Gastrocnemius medialis (tissue), 4 donors: ENCODE measurements around the gene DEPDC7. TPM values are rescaled to one million over a fixed set of nuclear protein-coding genes. Genes with fewer than 3 reads are reported as not detected.
"Not testable (repeated sequence)": the region's sequence is repeated elsewhere in the genome, so short reads cannot be mapped to it uniquely, and the experiment has no call there.

Source experiments
- ATAC-seq, 2 donors: fragments of 150-250 bp; one replicate each; pipeline ENCODE4 v1.9.1; 2016
- DNase-seq, 2 donors: peaks; one replicate each; pipeline ENCODE4 v3.0.0-alpha.2; 2019
- H3K27ac ChIP-seq, 4 donors: fragments of 200-600 bp; sonication (generic); 1 replicate in 1 of 4; 2 replicates in 3 of 4; pipeline ENCODE4 v1.5.1; 2016 to 2018; ENCODE audit warnings: mild to moderate bottlenecking in 2 of 4, moderate library complexity in 1 of 4
- H3K27me3 ChIP-seq, 3 donors: fragments of 200-600 bp; sonication (generic) in 2 of 3; 1 replicate in 1 of 3; 2 replicates in 2 of 3; pipeline versions ENCODE4 v1.5.1 to v1.6.0; 2016 to 2019; ENCODE audit warnings: mild to moderate bottlenecking in 1 of 3, moderate library complexity in 1 of 3
- H3K36me3 ChIP-seq, 2 donors: fragments of 200-600 bp; sonication (generic) in 1 of 2; one replicate each; pipeline ENCODE4 v1.5.1; 2017 to 2018
- H3K4me1 ChIP-seq, 2 donors: fragments of 200-600 bp; sonication (generic) in 1 of 2; one replicate each; pipeline ENCODE4 v1.5.1; 2016 to 2017; ENCODE audit warnings: mild to moderate bottlenecking in 2 of 2
- H3K4me3 ChIP-seq, 4 donors: fragments of 200-600 bp; sonication (generic) in 3 of 4; 1 replicate in 1 of 4; 2 replicates in 3 of 4; pipeline ENCODE4 v1.5.1; 2016 to 2019; ENCODE audit warnings: mild to moderate bottlenecking in 2 of 4
- H3K9me3 ChIP-seq, 3 donors: fragments of 200-600 bp; sonication (generic) in 2 of 3; 1 replicate in 1 of 3; 2 replicates in 2 of 3; pipeline ENCODE4 v1.5.1; 2016 to 2019
- POLR2A ChIP-seq, 2 donors: fragments of 450-650 bp; IDR thresholded peaks; one replicate each; pipeline ENCODE4 v1.6.1; 2017; ENCODE audit warnings: antibody characterized with exemption in 2 of 2, mild to moderate bottlenecking in 2 of 2, moderate library complexity in 2 of 2
- in situ Hi-C, 4 donors: fragments of 200-750 bp; cut with MboI; loops; one replicate each; pipeline versions ENCODE4 v1.15.0 to v1.8.0; 2017; ENCODE audit warnings: low sequenced_read_pairs in 4 of 4
- intact Hi-C: fragments of 100-400 bp; cut with DNase I; formaldehyde crosslinking; loops from one replicate; pipeline ENCODE4 v1.15.1; 2023; ENCODE audit warnings: low total_unique reads
- total RNA-seq, 4 donors: library from RNA; depleted of rRNA; stranded (reverse); fragments of >200 nt; gene quantifications; one replicate each; pipeline versions ENCODE4 v1.1.0 to v1.2.3, GENCODE V29; 2016
- TF ChIP-seq, protein P1 (sequence below), 5 experiments: fragments of 450-650 bp in 3 of 5; fragments of 200-600 bp in 2 of 5; sonication (generic) in 2 of 5; IDR thresholded peaks in 4 of 5; conservative IDR thresholded peaks in 1 of 5; 1 replicate in 4 of 5; 2 replicates in 1 of 5; pipeline ENCODE4 v1.5.1; 2016 to 2019; ENCODE audit warnings: antibody characterized with exemption in 5 of 5, mild to moderate bottlenecking in 3 of 5, moderate library complexity in 3 of 5

The DEPDC7 gene
- total RNA-seq, 4 donors from 2014 or later = 2.0 to 5.8 (median 2.8) TPM

DNA sequence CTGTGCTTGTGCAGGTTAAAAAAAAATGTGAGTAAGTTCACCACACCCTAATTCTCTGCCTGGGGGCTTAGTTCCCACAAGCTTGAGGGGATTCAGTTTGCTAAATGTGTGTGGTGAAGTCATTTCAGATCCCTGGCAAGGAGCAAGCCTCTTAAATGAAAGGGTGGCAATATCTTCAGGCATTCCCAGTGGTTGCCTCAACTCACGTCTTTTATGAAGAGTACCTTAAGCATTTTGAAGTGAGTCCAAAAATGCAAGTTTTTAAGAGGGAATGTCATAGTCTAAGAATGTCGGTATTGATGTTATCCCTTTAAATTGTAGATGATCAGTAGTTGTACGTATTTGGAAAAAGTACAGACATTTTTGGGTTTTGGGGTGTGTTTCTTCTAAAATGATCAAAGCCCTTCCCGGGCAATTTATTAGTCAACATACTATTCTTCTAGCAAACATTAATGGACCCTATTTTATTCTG lies 28.6 kb downstream of the DEPDC7 start:
- Histone ChIP-seq H3K9me3 (no peaks in the 10 kb centered on the region), H3K36me3 (no peaks in the 10 kb centered on the region), H3K4me1 (peaks cover 6 to 10% of the 10 kb centered on the region in 2 donors), H3K4me3 (no peak overlapping the region), H3K27ac (no peak overlapping the region), H3K27me3 (no peaks in the 10 kb centered on the region)
- DNase-seq = no peak
- in situ Hi-C loops (loop anchor here in 1 of 4 donors (25.0 kb wide), 1 partner anchor 457 kb away; the partner anchor contains the start of gene EIF3M), intact Hi-C loops (no loop called here)
- ATAC-seq = no peak
- TF ChIP-seq POLR2A (IDR thresholded peaks at IDR 0.05) = no peak
- TF ChIP-seq, protein P1, sequence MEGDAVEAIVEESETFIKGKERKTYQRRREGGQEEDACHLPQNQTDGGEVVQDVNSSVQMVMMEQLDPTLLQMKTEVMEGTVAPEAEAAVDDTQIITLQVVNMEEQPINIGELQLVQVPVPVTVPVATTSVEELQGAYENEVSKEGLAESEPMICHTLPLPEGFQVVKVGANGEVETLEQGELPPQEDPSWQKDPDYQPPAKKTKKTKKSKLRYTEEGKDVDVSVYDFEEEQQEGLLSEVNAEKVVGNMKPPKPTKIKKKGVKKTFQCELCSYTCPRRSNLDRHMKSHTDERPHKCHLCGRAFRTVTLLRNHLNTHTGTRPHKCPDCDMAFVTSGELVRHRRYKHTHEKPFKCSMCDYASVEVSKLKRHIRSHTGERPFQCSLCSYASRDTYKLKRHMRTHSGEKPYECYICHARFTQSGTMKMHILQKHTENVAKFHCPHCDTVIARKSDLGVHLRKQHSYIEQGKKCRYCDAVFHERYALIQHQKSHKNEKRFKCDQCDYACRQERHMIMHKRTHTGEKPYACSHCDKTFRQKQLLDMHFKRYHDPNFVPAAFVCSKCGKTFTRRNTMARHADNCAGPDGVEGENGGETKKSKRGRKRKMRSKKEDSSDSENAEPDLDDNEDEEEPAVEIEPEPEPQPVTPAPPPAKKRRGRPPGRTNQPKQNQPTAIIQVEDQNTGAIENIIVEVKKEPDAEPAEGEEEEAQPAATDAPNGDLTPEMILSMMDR (IDR thresholded peaks at IDR 0.05 in 4 of 5, conservative IDR thresholded peaks at IDR 0.05 in 1 of 5) = no peak

DNA sequence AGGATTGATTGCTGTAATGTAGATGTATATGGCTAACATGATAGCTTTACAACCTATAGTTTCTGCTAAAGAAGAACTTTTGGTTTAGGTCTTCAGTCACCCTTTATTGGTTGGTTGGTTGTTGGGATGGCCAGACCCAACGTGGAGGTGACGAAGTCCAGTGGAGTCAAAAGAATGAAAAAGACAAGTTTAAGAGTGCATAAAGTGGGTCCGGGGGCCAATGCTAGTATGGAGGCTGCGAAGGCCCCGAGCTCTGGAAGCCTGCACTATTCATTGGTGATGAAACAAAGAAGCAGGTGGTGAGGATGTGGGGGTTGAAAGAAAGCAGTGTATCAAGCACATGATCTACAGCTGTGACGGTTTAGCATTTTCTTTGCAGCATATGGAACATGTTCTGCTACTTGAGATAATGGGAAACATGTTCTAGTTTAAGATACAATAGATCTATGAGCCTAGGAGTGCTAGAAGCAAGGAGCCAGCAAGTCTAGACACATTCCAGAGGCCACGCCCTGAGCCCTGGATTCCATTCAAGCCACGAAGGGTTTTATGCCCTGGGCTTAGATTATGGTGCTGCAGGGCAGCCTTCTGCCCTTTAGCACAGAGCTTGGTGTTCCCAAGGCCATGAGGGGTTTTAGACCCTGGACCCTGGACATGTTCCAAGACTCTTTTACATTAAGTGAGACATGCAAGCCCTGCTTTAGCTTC lies 30.0 kb downstream of the DEPDC7 start:
- no peak overlapping the region for H3K4me3 ChIP-seq
- no peak overlapping the region for H3K27ac ChIP-seq
- H3K27me3 ChIP-seq = no peaks in the 10 kb centered on the region
- H3K4me1 ChIP-seq = peaks cover 0 to 2% of the 10 kb centered on the region in 2 donors
- no peaks in the 10 kb centered on the region for H3K9me3 ChIP-seq
- intact Hi-C loops = no loop called here
- TF ChIP-seq, protein P1 (IDR thresholded peaks at IDR 0.05 in 4 of 5, conservative IDR thresholded peaks at IDR 0.05 in 1 of 5) = no peak
- TF ChIP-seq POLR2A (IDR thresholded peaks at IDR 0.05) = no peak
- DNase-seq = no peak
- in situ Hi-C loops = loop anchor here in 1 of 4 donors (25.0 kb wide), 1 partner anchor 458 kb away; the partner anchor contains the start of gene EIF3M
- no peaks in the 10 kb centered on the region for H3K36me3 ChIP-seq
- ATAC-seq = no peak

DNA sequence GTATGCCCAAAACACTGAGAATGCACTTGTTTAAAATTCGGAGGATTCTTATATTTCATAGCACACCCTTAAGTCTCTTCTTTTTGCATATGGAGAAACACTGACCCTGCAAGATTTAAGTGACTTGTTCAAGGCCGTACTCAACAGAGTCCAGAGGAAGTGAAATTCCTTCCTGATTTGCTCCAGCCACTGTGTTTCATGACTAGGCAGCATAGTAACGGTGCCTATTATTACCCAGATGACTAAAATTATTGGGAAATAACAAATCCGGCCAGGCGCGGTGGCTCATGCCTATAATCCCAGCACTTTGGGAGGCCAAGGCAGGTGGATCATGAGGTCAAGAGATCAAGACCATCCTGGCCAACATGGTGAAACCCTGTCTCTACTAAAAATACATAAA lies 33.0 kb downstream of the DEPDC7 start:
- in situ Hi-C loops = loop anchor here in 1 of 4 donors (25.0 kb wide), 1 partner anchor 461 kb away; the partner anchor contains the start of gene EIF3M
- H3K4me1 ChIP-seq, H3K9me3 ChIP-seq, H3K4me3 ChIP-seq, DNase-seq, H3K27ac ChIP-seq, intact Hi-C loops, H3K36me3 ChIP-seq, ATAC-seq, H3K27me3 ChIP-seq: not testable (repeated sequence)

DNA sequence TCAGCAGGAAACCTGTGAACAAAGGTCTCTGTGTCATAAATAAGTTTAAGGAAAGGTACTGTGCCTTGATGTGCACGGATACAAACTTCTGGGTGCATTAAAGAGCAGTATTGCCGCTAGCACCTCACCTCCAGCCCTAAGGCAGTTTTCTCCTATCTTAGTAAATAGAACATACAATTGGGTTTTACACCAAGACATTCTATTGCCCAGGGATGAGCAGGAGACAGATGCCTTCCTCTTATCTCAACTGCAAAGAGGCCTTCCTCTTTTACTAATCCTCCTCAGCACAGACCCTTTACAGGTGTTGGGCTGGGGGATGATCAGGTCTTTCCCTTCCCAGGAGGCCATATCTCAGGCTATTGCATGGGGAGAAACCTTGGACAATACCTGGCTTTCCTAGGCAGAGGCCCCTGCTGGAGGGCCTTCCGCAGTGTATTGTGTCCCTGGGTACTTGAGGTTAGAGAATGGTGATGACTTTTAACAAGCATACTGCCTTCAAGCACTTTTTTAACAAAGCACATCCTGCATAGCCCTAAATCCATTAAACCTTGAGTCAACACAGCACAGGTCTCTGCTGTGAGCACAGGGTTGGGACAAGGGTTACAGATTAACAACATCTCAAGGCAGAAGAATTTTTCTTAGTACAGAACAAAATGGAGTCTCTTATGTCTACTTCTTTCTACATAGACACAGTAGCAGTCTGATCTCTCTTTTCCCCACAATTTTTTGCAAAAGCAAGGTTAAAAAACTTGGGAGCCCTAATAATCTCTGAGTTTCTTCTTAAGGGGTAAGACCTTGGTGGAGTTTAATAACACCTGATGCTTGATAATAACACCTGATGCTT lies 34.1 kb downstream of the DEPDC7 start:
- H3K4me3 ChIP-seq, ATAC-seq, H3K27me3 ChIP-seq, DNase-seq, H3K27ac ChIP-seq, H3K36me3 ChIP-seq, H3K4me1 ChIP-seq, H3K9me3 ChIP-seq: not testable (repeated sequence)
- in situ Hi-C loops (loop anchor here in 1 of 4 donors (25.0 kb wide), 1 partner anchor 462 kb away; the partner anchor contains the start of gene EIF3M), intact Hi-C loops (loop anchor here (10.0 kb wide), 1 partner anchor 1925 kb away; no protein-coding TSS in a partner anchor)

DNA sequence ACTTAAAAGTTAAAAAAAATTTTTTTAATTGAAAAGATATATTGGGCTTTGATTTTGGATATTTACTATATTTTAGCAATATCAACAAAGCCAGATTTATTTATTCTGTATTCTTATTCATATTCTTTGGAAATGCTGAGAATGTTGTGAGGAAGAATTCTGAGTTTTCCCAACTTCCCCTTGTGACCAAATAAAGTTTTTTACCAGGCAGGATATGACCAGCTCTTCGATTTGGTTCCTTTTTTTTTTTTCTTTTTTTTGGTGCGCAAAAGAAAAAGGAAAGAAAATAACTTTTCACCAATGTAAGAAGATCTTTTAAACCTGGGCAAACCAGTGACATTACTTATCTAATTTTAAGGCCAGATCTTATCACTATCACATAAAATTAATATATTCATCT lies 36.6 kb downstream of the DEPDC7 start:
- Histone ChIP-seq H3K4me1 (no peaks in the 10 kb centered on the region), H3K27ac (no peak overlapping the region), H3K36me3 (no peaks in the 10 kb centered on the region), H3K27me3 (no peaks in the 10 kb centered on the region), H3K4me3 (no peak overlapping the region), H3K9me3 (no peaks in the 10 kb centered on the region)
- DNase-seq (no peak), ATAC-seq (no peak)
- intact Hi-C loops = loop anchor here (10.0 kb wide), 1 partner anchor 1923 kb away; no protein-coding TSS in a partner anchor
- in situ Hi-C loops = no loop called here
- TF ChIP-seq, protein P1 (IDR thresholded peaks at IDR 0.05 in 4 of 5, conservative IDR thresholded peaks at IDR 0.05 in 1 of 5) = no peak
- no peak for TF ChIP-seq POLR2A (IDR thresholded peaks at IDR 0.05)
